Measurements from ENCODE around the gene GPR146. TPM values are rescaled to one million over a fixed set of nuclear protein-coding genes. Genes with fewer than 3 reads are reported as not detected.
"Not testable (repeated sequence)": the region's sequence is repeated elsewhere in the genome, so short reads cannot be mapped to it uniquely, and the experiment has no call there.

GPR146 gene
- total RNA-seq, 1 donor: 5.1 TPM

- Histone ChIP-seq H4K20me1 (ENCODE audit: insufficient read depth, low read length) (peaks cover 17% of the 10 kb centered on the region), H3K79me2 (ENCODE audit: insufficient read depth, low read length) (no peaks in the 10 kb centered on the region), H3K4me1 (ENCODE audit: insufficient read depth, low read length) (peaks cover 10% of the 10 kb centered on the region), H3K4me2 (ENCODE audit: insufficient read depth, low read length) (no peak overlapping the region), H3K36me3 (ENCODE audit: insufficient read depth, low read length) (no peaks in the 10 kb centered on the region), H3K27me3 (ENCODE audit: insufficient read depth, low read length) (no peaks in the 10 kb centered on the region), H3K9me3 (ENCODE audit: low read depth, low read length) (no peaks in the 10 kb centered on the region), H2AFZ (ENCODE audit: low read length) (no peak overlapping the region), H3K4me3 (ENCODE audit: insufficient read depth, low read length) (no peak overlapping the region), H3K27ac (ENCODE audit: low read depth, low read length) (no peak overlapping the region)
- DNase-seq (ENCODE audit: insufficient read length, low spot score, missing footprints): no peak
- TF ChIP-seq, protein P1, sequence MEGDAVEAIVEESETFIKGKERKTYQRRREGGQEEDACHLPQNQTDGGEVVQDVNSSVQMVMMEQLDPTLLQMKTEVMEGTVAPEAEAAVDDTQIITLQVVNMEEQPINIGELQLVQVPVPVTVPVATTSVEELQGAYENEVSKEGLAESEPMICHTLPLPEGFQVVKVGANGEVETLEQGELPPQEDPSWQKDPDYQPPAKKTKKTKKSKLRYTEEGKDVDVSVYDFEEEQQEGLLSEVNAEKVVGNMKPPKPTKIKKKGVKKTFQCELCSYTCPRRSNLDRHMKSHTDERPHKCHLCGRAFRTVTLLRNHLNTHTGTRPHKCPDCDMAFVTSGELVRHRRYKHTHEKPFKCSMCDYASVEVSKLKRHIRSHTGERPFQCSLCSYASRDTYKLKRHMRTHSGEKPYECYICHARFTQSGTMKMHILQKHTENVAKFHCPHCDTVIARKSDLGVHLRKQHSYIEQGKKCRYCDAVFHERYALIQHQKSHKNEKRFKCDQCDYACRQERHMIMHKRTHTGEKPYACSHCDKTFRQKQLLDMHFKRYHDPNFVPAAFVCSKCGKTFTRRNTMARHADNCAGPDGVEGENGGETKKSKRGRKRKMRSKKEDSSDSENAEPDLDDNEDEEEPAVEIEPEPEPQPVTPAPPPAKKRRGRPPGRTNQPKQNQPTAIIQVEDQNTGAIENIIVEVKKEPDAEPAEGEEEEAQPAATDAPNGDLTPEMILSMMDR (IDR thresholded peaks at IDR 0.05; ENCODE audit: extremely low read depth, low read depth, low read length): no peak
These were observed 29.0 kb downstream of the GPR146 start for GRCh38 chr7:1073142-1073977.

- H3K4me2 ChIP-seq (ENCODE audit: insufficient read depth, low read length); H3K79me2 ChIP-seq (ENCODE audit: insufficient read depth, low read length); H3K36me3 ChIP-seq (ENCODE audit: insufficient read depth, low read length); H2AFZ ChIP-seq (ENCODE audit: low read length); H3K4me3 ChIP-seq (ENCODE audit: insufficient read depth, low read length); H3K27me3 ChIP-seq (ENCODE audit: insufficient read depth, low read length); H3K4me1 ChIP-seq (ENCODE audit: insufficient read depth, low read length); DNase-seq (ENCODE audit: insufficient read length, low spot score, missing footprints); H3K27ac ChIP-seq (ENCODE audit: low read depth, low read length); H3K9me3 ChIP-seq (ENCODE audit: low read depth, low read length): not testable (repeated sequence)
- peaks cover 17% of the 10 kb centered on the region for H4K20me1 ChIP-seq (ENCODE audit: insufficient read depth, low read length)
These were observed 29.7 kb downstream of the GPR146 start for GRCh38 chr7:1074018-1074417.

DNA sequence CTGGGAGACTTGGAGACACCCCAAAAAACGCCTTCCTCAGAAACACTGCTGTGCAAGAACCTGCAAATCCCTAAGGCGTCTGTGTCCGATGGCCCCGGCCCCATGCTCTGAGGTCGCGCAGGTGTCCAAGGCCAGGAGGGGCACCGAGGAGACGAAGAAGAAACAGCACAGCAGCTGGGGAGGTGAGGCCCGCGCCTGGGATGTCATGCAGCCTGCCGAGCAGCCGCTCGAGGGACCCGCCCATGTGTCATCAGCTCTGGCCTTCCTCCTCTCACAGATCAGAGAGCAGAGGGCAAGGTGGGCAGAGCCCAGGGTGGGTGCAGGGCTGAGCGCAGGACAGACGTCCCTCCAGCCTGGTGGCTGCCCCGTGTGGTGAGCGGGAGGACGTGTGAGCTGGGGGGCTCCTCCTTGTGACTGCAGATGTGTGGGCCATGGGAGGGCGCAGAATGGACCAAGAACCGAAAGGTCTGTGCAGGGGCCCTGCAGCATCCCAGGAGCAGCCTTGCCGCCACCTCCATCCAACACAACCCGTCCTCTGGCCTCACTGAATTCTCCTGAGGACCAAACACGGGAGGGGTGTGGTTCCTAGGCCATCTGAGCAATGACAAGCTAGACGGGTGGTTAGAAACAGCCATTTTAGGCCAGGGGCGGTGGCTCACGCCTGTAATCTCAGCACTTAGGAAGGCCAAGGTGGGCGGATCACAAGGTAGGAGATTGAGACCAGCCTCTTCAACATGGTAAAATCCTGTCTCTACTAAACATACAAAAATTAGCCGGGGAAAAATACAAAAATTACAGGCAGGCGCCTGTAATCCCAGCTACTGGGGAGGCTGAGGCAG lies 30.5 kb downstream of the GPR146 start:
- H3K27ac ChIP-seq (ENCODE audit: low read depth, low read length): no peak overlapping the region
- no peak for DNase-seq (ENCODE audit: insufficient read length, low spot score, missing footprints)
- H4K20me1 ChIP-seq (ENCODE audit: insufficient read depth, low read length): peaks cover 17% of the 10 kb centered on the region
- H3K36me3 ChIP-seq (ENCODE audit: insufficient read depth, low read length): no peaks in the 10 kb centered on the region
- H3K4me2 ChIP-seq (ENCODE audit: insufficient read depth, low read length): no peak overlapping the region
- TF ChIP-seq, protein P1 (IDR thresholded peaks at IDR 0.05; ENCODE audit: extremely low read depth, low read depth, low read length): no peak
- H3K27me3 ChIP-seq (ENCODE audit: insufficient read depth, low read length): no peaks in the 10 kb centered on the region
- H2AFZ ChIP-seq (ENCODE audit: low read length): no peak overlapping the region
- no peaks in the 10 kb centered on the region for H3K79me2 ChIP-seq (ENCODE audit: insufficient read depth, low read length)
- H3K9me3 ChIP-seq (ENCODE audit: low read depth, low read length): no peaks in the 10 kb centered on the region
- H3K4me3 ChIP-seq (ENCODE audit: insufficient read depth, low read length): no peak overlapping the region
- H3K4me1 ChIP-seq (ENCODE audit: insufficient read depth, low read length): peaks cover 10% of the 10 kb centered on the region

GRCh38 chr7:1076184-1077072 lies 32.1 kb downstream of the GPR146 start:
- Histone ChIP-seq H3K27ac (ENCODE audit: low read depth, low read length) (peak overlapping the region; percentile 23), H3K9me3 (ENCODE audit: low read depth, low read length) (no peaks in the 10 kb centered on the region), H4K20me1 (ENCODE audit: insufficient read depth, low read length) (peaks cover 13% of the 10 kb centered on the region), H3K27me3 (ENCODE audit: insufficient read depth, low read length) (no peaks in the 10 kb centered on the region), H3K36me3 (ENCODE audit: insufficient read depth, low read length) (no peaks in the 10 kb centered on the region), H3K4me3 (ENCODE audit: insufficient read depth, low read length) (peak overlapping the region; percentile 67), H3K4me1 (ENCODE audit: insufficient read depth, low read length) (peaks cover 10% of the 10 kb centered on the region), H3K79me2 (ENCODE audit: insufficient read depth, low read length) (no peaks in the 10 kb centered on the region), H3K4me2 (ENCODE audit: insufficient read depth, low read length) (peak overlapping the region; percentile 80), H2AFZ (ENCODE audit: low read length) (peak overlapping the region; percentile 85)
- TF ChIP-seq, protein P1 (IDR thresholded peaks at IDR 0.05; ENCODE audit: extremely low read depth, low read depth, low read length): peak; percentile 27
- DNase-seq (ENCODE audit: insufficient read length, low spot score, missing footprints): peak; percentile 99

All from osteoblast (primary cell).